Endothelial cell of umbilical vein (primary cell): Measurements from ENCODE around the gene PPM1H. TPM values are rescaled to one million over a fixed set of nuclear protein-coding genes. Genes with fewer than 3 reads are reported as not detected.

Experiments used
- BruUV-seq: library from RNA; stranded (reverse); fragments of 400-500 nt; replicated peaks from 2 replicates; lab custom pipeline; 2021; lab: Mats Ljungman, UMichigan
- CTCF ChIA-PET: fragments of 300-600, 350-600 bp; sonication (Branson Sonifier 250); formaldehyde crosslinking; loops from one replicate; lab custom pipeline; 2021; ENCODE audit warnings: antibody characterized with exemption, inconsistent platforms; lab: Charles Lee
- POLR2A ChIA-PET: fragments of 300-600, 350-600 bp; sonication (Branson Sonifier 250); formaldehyde crosslinking; loops from one replicate; lab custom pipeline; 2021; ENCODE audit warnings: antibody characterized with exemption, inconsistent platforms; lab: Charles Lee
- DNase-seq: peaks from one replicate; pipeline ENCODE4 v3.0.0-alpha.2; 2011; ENCODE audit warnings: low read depth, low spot score
- FAIRE-seq: peaks from 2 replicates; lab custom pipeline; 2011; peaks lifted over from hg19 to GRCh38; lab: Jason Lieb, UNC
- H2AFZ ChIP-seq: 2 replicates; pipeline ENCODE4 v1.6.0; 2012; ENCODE audit warnings: low read depth, low read length, control low read depth, inconsistent platforms
- H3K27ac ChIP-seq: 2 replicates; pipeline ENCODE4 v1.5.1; 2011; ENCODE audit warnings: low read depth, mild to moderate bottlenecking, control low read depth, low read length, moderate library complexity; ENCODE audit not compliant: insufficient read depth
- H3K27me3 ChIP-seq, 2 experiments: 2 replicates each; pipeline versions ENCODE4 v1.6.0 to v1.6.1; 2011; ENCODE audit warnings: low read length in 2 of 2, mixed read lengths in 1 of 2; ENCODE audit not compliant: control insufficient read depth in 2 of 2, insufficient read depth in 2 of 2
- H3K36me3 ChIP-seq, 2 experiments: 2 replicates in 1 of 2; 3 replicates in 1 of 2; pipeline ENCODE4 v1.5.1; 2011; ENCODE audit warnings: low read length in 2 of 2, mild to moderate bottlenecking in 1 of 2, moderate library complexity in 1 of 2; ENCODE audit not compliant: control insufficient read depth in 2 of 2, insufficient read depth in 2 of 2; ENCODE audit errors: extremely low read depth in 1 of 2
- H3K4me1 ChIP-seq: 3 replicates; pipeline ENCODE4 v1.5.1; 2011; ENCODE audit warnings: mild to moderate bottlenecking, low read length; ENCODE audit not compliant: control insufficient read depth, insufficient read depth; ENCODE audit errors: extremely low read depth
- H3K4me2 ChIP-seq: 2 replicates; pipeline ENCODE4 v1.6.1; 2011; ENCODE audit warnings: low read length, control low read depth, mixed read lengths; ENCODE audit not compliant: insufficient read depth
- H3K4me3 ChIP-seq, 3 experiments: fragments of 200-600 bp in 1 of 3; sonication (generic), shearing (Covaris generic) in 1 of 3; replicated peaks in 1 of 3; 2 replicates each; pipeline ENCODE4 v1.5.1; 2011 to 2016; ENCODE audit warnings: control low read depth in 3 of 3, low read length in 3 of 3, mild to moderate bottlenecking in 2 of 3, inconsistent platforms in 1 of 3, low read depth in 1 of 3, moderate library complexity in 1 of 3; ENCODE audit not compliant: insufficient read depth in 1 of 3
- H3K79me2 ChIP-seq: 2 replicates; pipeline ENCODE4 v1.6.0; 2012; ENCODE audit warnings: low read length, inconsistent platforms; ENCODE audit not compliant: control insufficient read depth, insufficient read depth
- H3K9ac ChIP-seq: replicated peaks from 2 replicates; pipeline ENCODE3; 2011; ENCODE audit warnings: low read length, control low read depth; ENCODE audit not compliant: insufficient read depth; ENCODE audit errors: extremely low read depth
- H3K9me1 ChIP-seq: replicated peaks from 3 replicates; pipeline ENCODE4 v1.6.0; 2011; ENCODE audit warnings: mild to moderate bottlenecking, low read length; ENCODE audit not compliant: control insufficient read depth, insufficient read depth; ENCODE audit errors: extremely low read depth
- H3K9me3 ChIP-seq: replicated peaks from 2 replicates; pipeline ENCODE4 v1.5.1; 2012; ENCODE audit warnings: low read length, inconsistent platforms; ENCODE audit not compliant: control insufficient read depth, insufficient read depth
- H4K20me1 ChIP-seq: replicated peaks from 2 replicates; pipeline ENCODE3; 2011; ENCODE audit warnings: mild to moderate bottlenecking, low read length; ENCODE audit not compliant: control insufficient read depth, insufficient read depth; ENCODE audit errors: extremely low read depth
- CTCF ChIP-seq, 2 donors: IDR thresholded peaks; 1 replicate in 1 of 2; 2 replicates in 1 of 2; pipeline ENCODE4 v1.5.1; 2011; ENCODE audit warnings: low read length in 2 of 2, mild to moderate bottlenecking in 2 of 2, moderate library complexity in 2 of 2, control low read depth in 1 of 2, inconsistent platforms in 1 of 2, low read depth in 1 of 2; ENCODE audit not compliant: insufficient read depth in 1 of 2; ENCODE audit errors: extremely low read depth in 1 of 2
- FOS ChIP-seq: IDR thresholded peaks from 2 replicates; pipeline ENCODE4 v1.6.1; 2011; ENCODE audit warnings: mild to moderate bottlenecking, low read length, moderate library complexity, borderline replicate concordance; ENCODE audit not compliant: insufficient read depth
- GATA2 ChIP-seq: IDR thresholded peaks from 2 replicates; pipeline ENCODE4 v1.7.0; 2011; ENCODE audit warnings: low read depth, mild to moderate bottlenecking, moderate library complexity, mixed read lengths, low read length; ENCODE audit not compliant: insufficient read length, insufficient read depth
- JUN ChIP-seq: IDR thresholded peaks from 2 replicates; pipeline ENCODE4 v1.6.1; 2011; ENCODE audit warnings: borderline replicate concordance, low read depth; ENCODE audit not compliant: insufficient read length, insufficient read depth
- POLR2A ChIP-seq: IDR thresholded peaks from 2 replicates; pipeline ENCODE4 v1.6.1; 2012; ENCODE audit warnings: low read depth, mild to moderate bottlenecking, control low read depth, low read length
- dilution Hi-C: fragments of 300-500 bp; cut with MboI; formaldehyde crosslinking; loops from one replicate; pipeline ENCODE4 v1.15.0; 2019; ENCODE audit warnings: low sequenced_read_pairs; ENCODE audit not compliant: extremely low pct_ligation_motif_present
- intact Hi-C: fragments of 100-400 bp; cut with micrococcal nuclease; formaldehyde crosslinking; loops from one replicate; pipeline ENCODE4 v1.10.0; 2022
- polyA plus RNA-seq, 4 experiments: library from polyadenylated mRNA; depleted of rRNA in 3 of 4; stranded (reverse) in 3 of 4; unstranded in 1 of 4; fragments of >200 nt; gene quantifications; 2 replicates each; pipeline versions ENCODE4 v1.2.1 to v1.2.3, GENCODE V29; 2011 to 2012; ENCODE audit warnings: missing spikeins in 1 of 4
- total RNA-seq: library from RNA; stranded (reverse); gene quantifications from 2 replicates; pipeline ENCODE4 v1.2.3, GENCODE V29; 2021
- TF ChIP-seq, protein P1 (sequence below): IDR thresholded peaks from 2 replicates; pipeline ENCODE4 v1.6.1; 2011; ENCODE audit not compliant: insufficient read depth, insufficient read length

The PPM1H gene
- total and polyA plus RNA-seq, 2 donors (not counting 3 experiments of a cell fraction or from before 2014, with no cell fraction given), result 1.0 to 7.2 TPM

GRCh38 chr12:62697893-62698292 is 237.1 kb downstream of the PPM1H start:
- H3K27ac ChIP-seq, result no peak overlapping the region
- H3K79me2 ChIP-seq, result no peaks in the 10 kb centered on the region
- no peak for TF ChIP-seq POLR2A
- TF ChIP-seq, protein P1, sequence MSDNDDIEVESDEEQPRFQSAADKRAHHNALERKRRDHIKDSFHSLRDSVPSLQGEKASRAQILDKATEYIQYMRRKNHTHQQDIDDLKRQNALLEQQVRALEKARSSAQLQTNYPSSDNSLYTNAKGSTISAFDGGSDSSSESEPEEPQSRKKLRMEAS, result no peak
- TF ChIP-seq CTCF (IDR thresholded peaks at IDR 0.05; ENCODE audit: extremely low read depth in 1 of 2, insufficient read depth in 1 of 2, low read depth in 1 of 2, low read length in 2 of 2), result no peak
- TF ChIP-seq GATA2, result no peak
- no peak for TF ChIP-seq FOS
- intact Hi-C loops (loop anchor here (1.0 to 2.0 kb wide), 4 partner anchors 27 to 232 kb away; partner anchors contain the start of gene MON2), dilution Hi-C loops (no loop called here)
- H3K27me3 ChIP-seq, result no peaks in the 10 kb centered on the region
- FAIRE-seq (no peak), DNase-seq (peak; percentile 39)
- H4K20me1 ChIP-seq, result no peaks in the 10 kb centered on the region
- no peak overlapping the region for H3K4me2 ChIP-seq
- H3K4me3 ChIP-seq, result no peak overlapping the region
- no peaks in the 10 kb centered on the region for H3K9me3 ChIP-seq
- H3K36me3 ChIP-seq, result no peaks in the 10 kb centered on the region
- ChIA-PET CTCF (interaction anchor here (0.9 to 2.6 kb wide), 6 partner anchors 9 to 116 kb away, joined by 3 to 12 read pairs (median 8); no protein-coding TSS in a partner anchor), POLR2A (no interaction called here)
- no peak overlapping the region for H2AFZ ChIP-seq
- H3K9me1 ChIP-seq, result no peaks in the 10 kb centered on the region
- no peak overlapping the region for H3K9ac ChIP-seq
- no TSS peak for BruUV-seq
- H3K4me1 ChIP-seq, result peaks cover 29% of the 10 kb centered on the region

DNA sequence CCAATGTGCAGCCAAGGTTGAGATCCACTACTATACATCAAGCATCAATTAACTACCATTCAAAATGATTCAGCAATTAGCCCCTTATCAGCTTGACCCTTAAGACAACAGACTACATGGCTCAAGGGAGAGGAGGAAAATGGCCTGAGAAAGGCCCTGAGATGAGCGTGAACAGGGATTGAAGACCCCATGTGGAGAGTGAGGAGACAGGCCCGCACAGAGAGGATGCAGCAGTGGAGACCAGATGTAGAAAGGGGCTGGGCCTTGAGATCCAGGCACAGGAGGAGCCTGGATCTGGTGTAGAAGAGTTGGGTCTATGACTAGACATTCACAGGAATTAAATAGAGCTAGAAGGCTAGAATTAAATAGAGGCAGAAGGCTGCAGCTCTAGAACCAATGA is 239.3 kb downstream of the PPM1H start:
- Histone ChIP-seq H3K4me3 (no peak overlapping the region), H4K20me1 (no peaks in the 10 kb centered on the region), H3K27me3 (no peaks in the 10 kb centered on the region), H3K9ac (no peak overlapping the region), H3K36me3 (no peaks in the 10 kb centered on the region), H3K9me3 (no peaks in the 10 kb centered on the region), H3K79me2 (no peaks in the 10 kb centered on the region), H3K27ac (no peak overlapping the region), H2AFZ (no peak overlapping the region), H3K4me1 (peaks cover 20% of the 10 kb centered on the region), H3K4me2 (no peak overlapping the region), H3K9me1 (no peaks in the 10 kb centered on the region)
- DNase-seq (no peak), FAIRE-seq (no peak)
- dilution Hi-C loops (no loop called here), intact Hi-C loops (no loop called here)
- no TSS peak for BruUV-seq
- CTCF ChIA-PET, result interaction anchor here (0.9 to 1.8 kb wide), 3 partner anchors 12 to 98 kb away, joined by 3 to 7 read pairs (median 3); no protein-coding TSS in a partner anchor
- POLR2A ChIA-PET, result interaction anchor here (0.6 kb wide), 1 partner anchor 22 kb away, joined by 3 read pairs; no protein-coding TSS in a partner anchor
- TF ChIP-seq GATA2 (no peak), JUN (no peak), FOS (no peak), CTCF (IDR thresholded peaks at IDR 0.05; ENCODE audit: extremely low read depth in 1 of 2, insufficient read depth in 1 of 2, low read depth in 1 of 2, low read length in 2 of 2) (no peak)
